Mucosa of descending colon (tissue), 3 donors: ENCODE measurements around the gene FBXW5. TPM values are rescaled to one million over a fixed set of nuclear protein-coding genes. Genes with fewer than 3 reads are reported as not detected.

Experiments
- ATAC-seq: fragments of 200-7000 bp; cut with Tn5 transposase; one replicate; pipeline ENCODE4 v1.9.1; 2020; ENCODE audit warnings: mild to moderate bottlenecking, moderate library complexity
- DNase-seq, 3 donors: peaks; one replicate each; pipeline ENCODE4 v3.0.0-alpha.2; 2020
- H3K36me3 ChIP-seq: fragments of 200-600 bp; one replicate; pipeline ENCODE4 v1.8.0; 2021; ENCODE audit warnings: low read depth, mild to moderate bottlenecking
- H3K4me1 ChIP-seq: fragments of 200-600 bp; one replicate; pipeline ENCODE4 v1.8.0; 2021; ENCODE audit warnings: low read depth, mild to moderate bottlenecking
- H3K4me3 ChIP-seq: fragments of 200-600 bp; one replicate; pipeline ENCODE4 v1.8.0; 2021; ENCODE audit warnings: mild to moderate bottlenecking
- H3K9me3 ChIP-seq: fragments of 200-600 bp; one replicate; pipeline ENCODE4 v1.8.0; 2021; ENCODE audit warnings: mild to moderate bottlenecking
- CTCF ChIP-seq: fragments of 200-600 bp; IDR thresholded peaks from one replicate; pipeline ENCODE4 v1.8.0; 2022; ENCODE audit warnings: antibody characterized with exemption, mild to moderate bottlenecking
- intact Hi-C, 2 donors: fragments of 100-400 bp; cut with DNase I in 1 of 2; cut with micrococcal nuclease in 1 of 2; formaldehyde crosslinking; loops; one replicate each; pipeline versions ENCODE4 v1.11.0 to v1.11.1; 2022; cut with DNase I, micrococcal nuclease
- total RNA-seq, 3 donors: library from RNA; stranded (reverse); fragmentation: NEBNext Ultra II Directional in 2 of 3; extraction: Animal tissue kit (Norgen Biotek cat#: 25700) in 2 of 3; gene quantifications; one replicate each; pipeline versions ENCODE4 v1.2.1 to v1.2.4, GENCODE V29; 2021 to 2023
- donor health status: DM: no; HTN: no; CAD: no; lungs with moderate emphysema.
- donor health status: DM: no; HTN: no; CAD: no.
- donor health status: DM: no; HTN: yes; CAD: no.

The FBXW5 gene
- total RNA-seq, 3 donors from 2014 or later = 127 to 197 (median 142) TPM

- Histone ChIP-seq H3K9me3 (no peaks in the 10 kb centered on the region), H3K36me3 (no peaks in the 10 kb centered on the region), H3K4me3 (no peak overlapping the region), H3K4me1 (no peaks in the 10 kb centered on the region)
- ATAC-seq (no peak), DNase-seq (no peak)
- intact Hi-C loops = no loop called here
- no peak for TF ChIP-seq CTCF
Observed at GRCh38 chr9:136970361-136970760, 25.8 kb upstream of the FBXW5 start.

DNA sequence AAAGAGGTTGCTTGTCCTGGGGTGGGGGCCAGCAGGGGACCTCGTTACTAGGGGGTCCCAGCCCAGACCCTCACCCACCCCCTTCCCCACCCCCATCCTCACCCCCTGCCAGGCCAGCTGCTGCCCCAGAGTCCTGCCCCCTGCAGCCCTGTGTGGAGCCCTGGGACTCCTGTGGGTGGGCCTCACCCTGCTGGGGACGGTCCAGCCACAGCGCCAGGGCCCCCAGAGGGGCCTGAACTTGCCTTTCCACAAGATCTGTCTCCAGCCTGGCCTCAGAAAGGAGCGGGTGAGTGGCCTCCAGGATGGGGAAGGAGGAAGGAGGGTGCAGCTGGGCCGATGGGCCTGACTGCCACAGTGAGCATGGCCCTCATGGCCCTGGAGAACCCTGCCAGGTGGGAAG, 25.2 kb upstream of the FBXW5 start:
- no peaks in the 10 kb centered on the region for H3K9me3 ChIP-seq
- no peak overlapping the region for H3K4me3 ChIP-seq
- ATAC-seq (no peak), DNase-seq (no peak)
- H3K4me1 ChIP-seq = no peaks in the 10 kb centered on the region
- intact Hi-C loops = no loop called here
- no peak for TF ChIP-seq CTCF
- H3K36me3 ChIP-seq = no peaks in the 10 kb centered on the region

GRCh38 chr9:136969150-136969549, 24.6 kb upstream of the FBXW5 start:
- intact Hi-C loops = no loop called here
- H3K4me3 ChIP-seq = no peak overlapping the region
- ATAC-seq (no peak), DNase-seq (no peak)
- H3K36me3 ChIP-seq = no peaks in the 10 kb centered on the region
- peaks cover 5% of the 10 kb centered on the region for H3K4me1 ChIP-seq
- no peak for TF ChIP-seq CTCF
- no peaks in the 10 kb centered on the region for H3K9me3 ChIP-seq

- Histone ChIP-seq H3K4me3 (no peak overlapping the region), H3K4me1 (peaks cover 9% of the 10 kb centered on the region), H3K9me3 (no peaks in the 10 kb centered on the region), H3K36me3 (no peaks in the 10 kb centered on the region)
- no peak for TF ChIP-seq CTCF
- intact Hi-C loops = no loop called here
- DNase-seq (no peak), ATAC-seq (no peak)
Observed at GRCh38 chr9:136968333-136969127, 24.0 kb upstream of the FBXW5 start.

DNA sequence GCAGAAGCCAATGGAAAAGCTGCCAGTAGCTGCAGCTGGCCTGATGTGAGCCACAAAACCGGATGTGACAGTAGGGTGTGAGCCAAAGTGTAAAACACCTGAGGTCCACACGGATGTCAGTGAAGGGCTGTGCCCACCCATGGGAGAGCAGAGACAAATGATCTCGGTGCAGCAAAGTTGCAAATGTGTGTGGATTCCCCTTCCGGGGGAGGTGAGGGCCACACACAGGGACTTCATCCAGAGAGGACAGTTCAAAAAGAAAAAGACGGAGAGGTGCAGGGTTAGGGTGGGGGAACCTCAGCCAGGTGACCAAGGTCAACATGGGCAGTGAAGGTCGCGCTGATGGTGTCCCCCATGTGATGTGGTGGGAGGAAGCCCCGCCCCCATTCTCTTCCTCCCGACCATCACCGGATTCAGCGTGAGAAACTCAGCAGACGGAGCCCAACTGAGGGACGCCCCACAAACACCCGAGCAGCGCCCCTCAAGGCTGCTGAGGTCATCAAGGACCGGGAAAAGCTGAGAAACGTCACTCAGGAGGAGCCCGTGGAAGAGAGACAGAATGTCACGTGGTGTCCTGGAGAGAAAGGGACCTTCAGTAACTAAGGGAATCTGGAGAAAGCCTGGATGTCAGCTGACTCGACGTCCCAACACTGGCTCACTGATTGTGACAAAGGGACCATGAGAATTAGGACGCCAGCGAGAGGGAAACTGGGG, 21.4 kb upstream of the FBXW5 start:
- intact Hi-C loops = no loop called here
- Histone ChIP-seq H3K4me1 (peaks cover 9% of the 10 kb centered on the region), H3K9me3 (no peaks in the 10 kb centered on the region), H3K36me3 (no peaks in the 10 kb centered on the region), H3K4me3 (no peak overlapping the region)
- TF ChIP-seq CTCF = no peak
- ATAC-seq (no peak), DNase-seq (no peak)
